ENCODE results near the gene METTL5. TPM values are rescaled to one million over a fixed set of nuclear protein-coding genes. Genes with fewer than 3 reads are reported as not detected.
A peak's percentile ranks its signal among the peaks of the same experiment; 100 is the strongest.

METTL5 gene
- total and polyA plus RNA-seq, 9 of the 15 experiments (the other 6 are each of a cell fraction or from before 2014, with no cell fraction given), result 149 to 471 (median 224) TPM

DNA sequence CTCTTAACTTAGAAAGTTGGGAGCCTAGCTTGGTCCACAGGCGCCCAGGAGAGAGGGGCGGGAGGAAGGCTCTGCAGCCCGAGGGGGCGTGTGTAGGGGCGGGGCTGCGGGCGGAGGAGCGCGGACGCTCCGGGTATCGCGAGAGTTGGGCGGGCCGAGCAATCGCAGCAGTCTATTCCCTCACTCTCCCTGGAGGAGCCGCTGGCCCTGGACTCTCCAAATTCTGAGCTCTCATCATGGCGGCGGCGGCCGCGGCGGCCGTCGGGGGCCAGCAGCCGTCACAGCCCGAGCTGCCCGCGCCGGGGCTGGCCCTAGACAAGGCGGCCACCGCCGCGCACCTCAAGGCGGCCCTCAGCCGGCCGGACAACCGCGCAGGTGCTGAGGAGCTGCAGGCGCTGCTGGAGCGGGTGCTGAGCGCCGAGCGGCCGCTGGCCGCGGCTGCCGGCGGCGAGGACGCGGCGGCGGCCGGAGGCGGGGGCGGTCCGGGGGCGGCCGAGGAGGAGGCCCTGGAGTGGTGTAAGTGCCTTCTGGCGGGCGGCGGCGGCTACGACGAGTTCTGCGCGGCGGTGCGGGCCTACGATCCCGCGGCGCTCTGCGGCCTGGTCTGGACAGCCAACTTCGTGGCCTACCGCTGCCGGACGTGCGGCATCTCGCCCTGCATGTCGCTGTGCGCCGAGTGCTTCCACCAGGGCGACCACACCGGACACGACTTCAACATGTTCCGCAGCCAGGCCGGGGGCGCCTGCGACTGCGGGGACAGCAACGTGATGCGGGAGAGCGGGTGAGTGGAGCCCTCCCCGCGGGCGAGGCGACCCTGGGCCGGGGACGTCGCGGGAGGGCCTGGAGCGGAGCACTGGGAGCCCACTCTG, 2.8 kb upstream of the METTL5 start, which contains the start of gene UBR3 (continued):
- peak; percentile 46; the same call in 1 of the 2 replicates for TF ChIP-seq GTF2F1 (IDR thresholded peaks at IDR 0.05; ENCODE audit: low read depth, low read length)
- TF ChIP-seq NCOA1 (IDR thresholded peaks at IDR 0.05; ENCODE audit: low read depth), result no peak
- no peak for TF ChIP-seq ZKSCAN8 (CRISPR knock-in tag; IDR thresholded peaks at IDR 0.05)
- TF ChIP-seq ARID2 (IDR thresholded peaks at IDR 0.05), result no peak
- no peak for TF ChIP-seq ESRRB (CRISPR knock-in tag; IDR thresholded peaks at IDR 0.05; ENCODE audit: borderline replicate concordance)
- TF ChIP-seq, protein P1, sequence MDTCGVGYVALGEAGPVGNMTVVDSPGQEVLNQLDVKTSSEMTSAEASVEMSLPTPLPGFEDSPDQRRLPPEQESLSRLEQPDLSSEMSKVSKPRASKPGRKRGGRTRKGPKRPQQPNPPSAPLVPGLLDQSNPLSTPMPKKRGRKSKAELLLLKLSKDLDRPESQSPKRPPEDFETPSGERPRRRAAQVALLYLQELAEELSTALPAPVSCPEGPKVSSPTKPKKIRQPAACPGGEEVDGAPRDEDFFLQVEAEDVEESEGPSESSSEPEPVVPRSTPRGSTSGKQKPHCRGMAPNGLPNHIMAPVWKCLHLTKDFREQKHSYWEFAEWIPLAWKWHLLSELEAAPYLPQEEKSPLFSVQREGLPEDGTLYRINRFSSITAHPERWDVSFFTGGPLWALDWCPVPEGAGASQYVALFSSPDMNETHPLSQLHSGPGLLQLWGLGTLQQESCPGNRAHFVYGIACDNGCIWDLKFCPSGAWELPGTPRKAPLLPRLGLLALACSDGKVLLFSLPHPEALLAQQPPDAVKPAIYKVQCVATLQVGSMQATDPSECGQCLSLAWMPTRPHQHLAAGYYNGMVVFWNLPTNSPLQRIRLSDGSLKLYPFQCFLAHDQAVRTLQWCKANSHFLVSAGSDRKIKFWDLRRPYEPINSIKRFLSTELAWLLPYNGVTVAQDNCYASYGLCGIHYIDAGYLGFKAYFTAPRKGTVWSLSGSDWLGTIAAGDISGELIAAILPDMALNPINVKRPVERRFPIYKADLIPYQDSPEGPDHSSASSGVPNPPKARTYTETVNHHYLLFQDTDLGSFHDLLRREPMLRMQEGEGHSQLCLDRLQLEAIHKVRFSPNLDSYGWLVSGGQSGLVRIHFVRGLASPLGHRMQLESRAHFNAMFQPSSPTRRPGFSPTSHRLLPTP (IDR thresholded peaks at IDR 0.05; ENCODE audit: borderline replicate concordance, extremely low read depth, insufficient read length), result no peak
- no peak for TF ChIP-seq ILK (tag; IDR thresholded peaks at IDR 0.05; ENCODE audit: borderline replicate concordance, low read depth)
- TF ChIP-seq ZFP36 (IDR thresholded peaks at IDR 0.05; ENCODE audit: low read depth, low read length, partially characterized antibody), result peak; percentile 39
- peak; percentile 72 to 97 (median 94) for TF ChIP-seq YY1 (IDR thresholded peaks at IDR 0.05; ENCODE audit: borderline replicate concordance in 1 of 3, control insufficient read depth in 1 of 3, extremely low read depth in 1 of 3, insufficient read depth in 3 of 3, insufficient read length in 1 of 3, insufficient replicate concordance in 2 of 3, low read depth in 1 of 3, low read length in 2 of 3)
- 0 out of 2 replicates have a peak, but pooled peaks have one; percentile 20 for TF ChIP-seq STAT5A (IDR thresholded peaks at IDR 0.05; ENCODE audit: borderline replicate concordance, low read length)
- peak; percentile 27 for TF ChIP-seq FIP1L1 (IDR thresholded peaks at IDR 0.05; ENCODE audit: low read depth, low read length, poor library complexity, severe bottlenecking)
- TF ChIP-seq, protein P2, sequence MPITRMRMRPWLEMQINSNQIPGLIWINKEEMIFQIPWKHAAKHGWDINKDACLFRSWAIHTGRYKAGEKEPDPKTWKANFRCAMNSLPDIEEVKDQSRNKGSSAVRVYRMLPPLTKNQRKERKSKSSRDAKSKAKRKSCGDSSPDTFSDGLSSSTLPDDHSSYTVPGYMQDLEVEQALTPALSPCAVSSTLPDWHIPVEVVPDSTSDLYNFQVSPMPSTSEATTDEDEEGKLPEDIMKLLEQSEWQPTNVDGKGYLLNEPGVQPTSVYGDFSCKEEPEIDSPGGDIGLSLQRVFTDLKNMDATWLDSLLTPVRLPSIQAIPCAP (CRISPR knock-in tag; IDR thresholded peaks at IDR 0.05; ENCODE audit: borderline replicate concordance), result no peak
- TF ChIP-seq, protein P3, sequence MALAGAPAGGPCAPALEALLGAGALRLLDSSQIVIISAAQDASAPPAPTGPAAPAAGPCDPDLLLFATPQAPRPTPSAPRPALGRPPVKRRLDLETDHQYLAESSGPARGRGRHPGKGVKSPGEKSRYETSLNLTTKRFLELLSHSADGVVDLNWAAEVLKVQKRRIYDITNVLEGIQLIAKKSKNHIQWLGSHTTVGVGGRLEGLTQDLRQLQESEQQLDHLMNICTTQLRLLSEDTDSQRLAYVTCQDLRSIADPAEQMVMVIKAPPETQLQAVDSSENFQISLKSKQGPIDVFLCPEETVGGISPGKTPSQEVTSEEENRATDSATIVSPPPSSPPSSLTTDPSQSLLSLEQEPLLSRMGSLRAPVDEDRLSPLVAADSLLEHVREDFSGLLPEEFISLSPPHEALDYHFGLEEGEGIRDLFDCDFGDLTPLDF (CRISPR knock-in tag; IDR thresholded peaks at IDR 0.05), result no peak; the same call in 1 of the 2 replicates
- peak; percentile 85; the same call in 1 of the 2 replicates for TF ChIP-seq ZNF444 (CRISPR knock-in tag; IDR thresholded peaks at IDR 0.05)
- no peak for TF ChIP-seq MAFK (IDR thresholded peaks at IDR 0.05; ENCODE audit: low read length)
- TF ChIP-seq ZBTB1 (CRISPR knock-in tag; IDR thresholded peaks at IDR 0.05; ENCODE audit: borderline replicate concordance, low read depth), result peak; percentile 86
- peak in 1 of 2 experiments; percentile 60 for TF ChIP-seq NRF1 (conservative IDR thresholded peaks at IDR 0.05 in 1 of 2, IDR thresholded peaks at IDR 0.05 in 1 of 2)
- TF ChIP-seq, protein P4, sequence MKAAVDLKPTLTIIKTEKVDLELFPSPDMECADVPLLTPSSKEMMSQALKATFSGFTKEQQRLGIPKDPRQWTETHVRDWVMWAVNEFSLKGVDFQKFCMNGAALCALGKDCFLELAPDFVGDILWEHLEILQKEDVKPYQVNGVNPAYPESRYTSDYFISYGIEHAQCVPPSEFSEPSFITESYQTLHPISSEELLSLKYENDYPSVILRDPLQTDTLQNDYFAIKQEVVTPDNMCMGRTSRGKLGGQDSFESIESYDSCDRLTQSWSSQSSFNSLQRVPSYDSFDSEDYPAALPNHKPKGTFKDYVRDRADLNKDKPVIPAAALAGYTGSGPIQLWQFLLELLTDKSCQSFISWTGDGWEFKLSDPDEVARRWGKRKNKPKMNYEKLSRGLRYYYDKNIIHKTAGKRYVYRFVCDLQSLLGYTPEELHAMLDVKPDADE (conservative IDR thresholded peaks at IDR 0.05; ENCODE audit: control insufficient read depth, low read depth, low read length), result peak; percentile 34; the same call in 1 of the 2 replicates

Measured in K562 (cell line).